Breast epithelium (tissue), 3 donors: ENCODE results near the gene MEFV.

Experiments
- POLR2A ChIP-seq: fragments of 450-650 bp; IDR thresholded peaks from one replicate; pipeline ENCODE4 v1.6.1; 2016; ENCODE audit warnings: antibody characterized with exemption, mild to moderate bottlenecking, moderate library complexity
- POLR2AphosphoS5 ChIP-seq, 3 donors: sonication (generic); formaldehyde crosslinking; IDR thresholded peaks; one replicate each; pipeline ENCODE4 v1.6.1; 2017; ENCODE audit warnings: antibody characterized with exemption in 3 of 3
- TF ChIP-seq, protein P1 (sequence below), 3 donors: fragments of 450-650 bp; IDR thresholded peaks; one replicate each; pipeline ENCODE4 v1.5.1; 2016 to 2017; ENCODE audit warnings: antibody characterized with exemption in 3 of 3, mild to moderate bottlenecking in 3 of 3, moderate library complexity in 3 of 3

DNA sequence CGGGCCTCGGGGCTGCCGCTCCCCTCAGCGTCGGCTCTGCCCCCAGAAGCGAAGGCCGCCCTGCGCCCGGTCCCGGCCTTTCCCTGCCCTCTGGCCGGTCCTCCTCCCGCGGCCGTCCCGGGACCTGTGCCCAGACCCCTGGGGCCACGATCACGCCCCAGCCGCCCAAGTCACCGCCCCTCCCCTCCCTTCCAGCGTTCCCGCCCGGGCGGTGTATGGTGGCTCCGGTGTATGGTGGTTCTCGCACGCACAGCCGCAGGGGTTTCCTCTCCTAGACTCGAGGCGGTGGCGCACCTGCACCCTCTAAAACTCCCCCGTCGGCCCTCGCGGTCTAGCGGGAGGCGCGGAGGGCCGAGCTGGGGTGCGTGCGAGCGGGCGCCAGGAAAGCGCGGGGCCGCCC is 38.8 kb upstream of the MEFV start:
- TF ChIP-seq, protein P1, sequence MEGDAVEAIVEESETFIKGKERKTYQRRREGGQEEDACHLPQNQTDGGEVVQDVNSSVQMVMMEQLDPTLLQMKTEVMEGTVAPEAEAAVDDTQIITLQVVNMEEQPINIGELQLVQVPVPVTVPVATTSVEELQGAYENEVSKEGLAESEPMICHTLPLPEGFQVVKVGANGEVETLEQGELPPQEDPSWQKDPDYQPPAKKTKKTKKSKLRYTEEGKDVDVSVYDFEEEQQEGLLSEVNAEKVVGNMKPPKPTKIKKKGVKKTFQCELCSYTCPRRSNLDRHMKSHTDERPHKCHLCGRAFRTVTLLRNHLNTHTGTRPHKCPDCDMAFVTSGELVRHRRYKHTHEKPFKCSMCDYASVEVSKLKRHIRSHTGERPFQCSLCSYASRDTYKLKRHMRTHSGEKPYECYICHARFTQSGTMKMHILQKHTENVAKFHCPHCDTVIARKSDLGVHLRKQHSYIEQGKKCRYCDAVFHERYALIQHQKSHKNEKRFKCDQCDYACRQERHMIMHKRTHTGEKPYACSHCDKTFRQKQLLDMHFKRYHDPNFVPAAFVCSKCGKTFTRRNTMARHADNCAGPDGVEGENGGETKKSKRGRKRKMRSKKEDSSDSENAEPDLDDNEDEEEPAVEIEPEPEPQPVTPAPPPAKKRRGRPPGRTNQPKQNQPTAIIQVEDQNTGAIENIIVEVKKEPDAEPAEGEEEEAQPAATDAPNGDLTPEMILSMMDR (IDR thresholded peaks at IDR 0.05), result no peak
- no peak for TF ChIP-seq POLR2A
- no peak for TF ChIP-seq POLR2AphosphoS5 (IDR thresholded peaks at IDR 0.05)
